ENCODE data around the gene HAUS7. TPM values are rescaled to one million over a fixed set of nuclear protein-coding genes. Genes with fewer than 3 reads are reported as not detected.

HAUS7 gene
- total and polyA plus RNA-seq, 8 donors = 1.8 to 75.3 (median 14.7) TPM

GRCh38 chrX:153482376-153483015 is 12.1 kb upstream of the HAUS7 start:
- H3K27ac ChIP-seq = no peak overlapping the region
- H3K36me3 ChIP-seq = no peaks in the 10 kb centered on the region
- 83 to 100% (median 91%) methylated on average over 2 to 23 of the region's 23 CpGs for WGBS, 5 donors
- TF ChIP-seq POLR2A (IDR thresholded peaks at IDR 0.05) = no peak
- TF ChIP-seq CTCF (IDR thresholded peaks at IDR 0.05) = no peak
- TF ChIP-seq EP300 (IDR thresholded peaks at IDR 0.05) = no peak
- TF ChIP-seq POLR2AphosphoS5 (IDR thresholded peaks at IDR 0.05) = no peak
- H3K27me3 ChIP-seq = peaks cover 0 to 5% (median 0%) of the 10 kb centered on the region in 3 donors
- intact Hi-C loops (cut with DNase I; ENCODE audit: low total_unique reads) = no loop called here
- no peak for DNase-seq
- peaks cover 0 to 2% (median under 1%) of the 10 kb centered on the region in 4 donors for H3K4me1 ChIP-seq
- H3K4me3 ChIP-seq = no peak overlapping the region
- no peaks in the 10 kb centered on the region for H3K9me3 ChIP-seq

- no peaks in the 10 kb centered on the region for H3K36me3 ChIP-seq
- peaks cover 0 to 5% (median 4%) of the 10 kb centered on the region in 3 donors for H3K27me3 ChIP-seq
- intact Hi-C loops (cut with DNase I; ENCODE audit: low total_unique reads) = no loop called here
- DNase-seq = no peak
- WGBS, 5 donors = 88 to 95% (median 92%) methylated on average over 5 to 13 of the region's 13 CpGs; no CpG with 5 or more reads in 1 of the 5 donors
- TF ChIP-seq POLR2AphosphoS5 (IDR thresholded peaks at IDR 0.05) = no peak
- TF ChIP-seq POLR2A (IDR thresholded peaks at IDR 0.05) = no peak
- TF ChIP-seq CTCF (IDR thresholded peaks at IDR 0.05) = no peak
- TF ChIP-seq EP300 (IDR thresholded peaks at IDR 0.05) = no peak
- H3K4me3 ChIP-seq = no peak overlapping the region
- no peaks in the 10 kb centered on the region for H3K9me3 ChIP-seq
- H3K27ac ChIP-seq = no peak overlapping the region
- H3K4me1 ChIP-seq = peaks cover 0 to 7% (median 0%) of the 10 kb centered on the region in 4 donors
These were observed 10.7 kb upstream of the HAUS7 start for GRCh38 chrX:153481043-153481442.

GRCh38 chrX:153478746-153479145 is 8.4 kb upstream of the HAUS7 start:
- Histone ChIP-seq H3K27me3 (peaks cover 0 to 5% (median 4%) of the 10 kb centered on the region in 3 donors), H3K4me3 (no peak overlapping the region), H3K4me1 (peaks cover 0 to 16% (median 7%) of the 10 kb centered on the region in 4 donors), H3K36me3 (no peaks in the 10 kb centered on the region), H3K9me3 (no peaks in the 10 kb centered on the region), H3K27ac (no peak overlapping the region)
- TF ChIP-seq EP300 (IDR thresholded peaks at IDR 0.05) (no peak), POLR2AphosphoS5 (IDR thresholded peaks at IDR 0.05) (no peak), POLR2A (IDR thresholded peaks at IDR 0.05) (no peak), CTCF (IDR thresholded peaks at IDR 0.05) (no peak)
- intact Hi-C loops (cut with DNase I; ENCODE audit: low total_unique reads) = no loop called here
- WGBS, 5 donors = 67 to 88% (median 80%) methylated on average over 5 to 16 of the region's 16 CpGs
- DNase-seq = no peak

- Histone ChIP-seq H3K4me1 (peaks cover 0 to 16% (median 7%) of the 10 kb centered on the region in 4 donors), H3K27me3 (peaks cover 0 to 5% (median 4%) of the 10 kb centered on the region in 3 donors), H3K9me3 (no peaks in the 10 kb centered on the region), H3K36me3 (no peaks in the 10 kb centered on the region), H3K27ac (no peak overlapping the region), H3K4me3 (no peak overlapping the region)
- TF ChIP-seq POLR2AphosphoS5 (IDR thresholded peaks at IDR 0.05) (no peak), CTCF (IDR thresholded peaks at IDR 0.05) (no peak), EP300 (IDR thresholded peaks at IDR 0.05) (no peak), POLR2A (IDR thresholded peaks at IDR 0.05) (no peak)
- no peak for DNase-seq
- WGBS, 5 donors = 53 to 83% (median 79%) methylated on average over 3 to 9 of the region's 9 CpGs
- intact Hi-C loops (cut with DNase I; ENCODE audit: low total_unique reads) = no loop called here
These were observed 7.5 kb upstream of the HAUS7 start for GRCh38 chrX:153477901-153478300.

Data from stomach (tissue), 9 donors.